Heart left ventricle (tissue), 16 donors: Measurements from ENCODE around the gene GPRIN1. TPM values are rescaled to one million over a fixed set of nuclear protein-coding genes. Genes with fewer than 3 reads are reported as not detected.

Experiments
- ATAC-seq, 4 donors: fragments of 200-7000 bp; cut with Tn5 transposase; one replicate each; pipeline ENCODE4 v1.9.1; 2020 to 2022; ENCODE audit warnings: moderate library complexity in 4 of 4, mild to moderate bottlenecking in 3 of 4, moderate number of reproducible peaks in 1 of 4
- DNase-seq, 5 donors: peaks; one replicate each; pipeline ENCODE4 v3.0.0-alpha.2; 2020
- H3K27ac ChIP-seq, 12 donors: fragments of 200-600 bp; sonication (generic) in 4 of 12; one replicate each; pipeline versions ENCODE4 v1.5.0 to v1.8.0; 2016 to 2022; ENCODE audit warnings: mild to moderate bottlenecking in 2 of 12
- H3K27me3 ChIP-seq, 9 donors: fragments of 200-600 bp; sonication (generic) in 2 of 9; one replicate each; pipeline versions ENCODE4 v1.5.1 to v1.8.0; 2016 to 2022; ENCODE audit warnings: mild to moderate bottlenecking in 3 of 9
- H3K36me3 ChIP-seq, 9 donors: fragments of 200-600 bp; sonication (generic) in 2 of 9; one replicate each; pipeline versions ENCODE4 v1.5.0 to v1.8.0; 2018 to 2022; ENCODE audit warnings: mild to moderate bottlenecking in 2 of 9
- H3K4me1 ChIP-seq, 12 donors: fragments of 200-600 bp; sonication (generic) in 4 of 12; one replicate each; pipeline versions ENCODE4 v1.5.0 to v1.8.0; 2016 to 2022; ENCODE audit warnings: mild to moderate bottlenecking in 3 of 12
- H3K4me3 ChIP-seq, 12 donors: fragments of 200-600 bp; sonication (generic) in 4 of 12; one replicate each; pipeline versions ENCODE4 v1.5.0 to v1.8.0; 2017 to 2022; ENCODE audit warnings: mild to moderate bottlenecking in 9 of 12, moderate library complexity in 4 of 12
- H3K9me3 ChIP-seq, 12 donors: fragments of 200-600 bp; sonication (generic) in 4 of 12; one replicate each; pipeline versions ENCODE4 v1.5.0 to v1.8.0; 2016 to 2022; ENCODE audit warnings: mild to moderate bottlenecking in 1 of 12
- POLR2A ChIP-seq, 2 donors: fragments of 450-650 bp; IDR thresholded peaks; one replicate each; pipeline ENCODE4 v1.6.1; 2017; ENCODE audit warnings: antibody characterized with exemption in 2 of 2, mild to moderate bottlenecking in 2 of 2, moderate library complexity in 2 of 2
- WGBS, 4 donors: extraction: QIAGEN DNeasy Blood & Tissue Kit in 2 of 4; methylation state at CpG; one replicate each; pipeline versions ENCODE4 v1.1.5 to v1.1.7; 2013 to 2018; 5-methylcytosine and 5-hydroxymethylcytosine counted together
- intact Hi-C, 10 donors: fragments of 100-400 bp; cut with DNase I; formaldehyde crosslinking; loops; one replicate each; pipeline versions ENCODE4 v1.11.1 to v1.14.2; 2022
- polyA plus RNA-seq, 2 donors: library from polyadenylated mRNA; stranded (reverse); fragments of 200-250 nt; gene quantifications; one replicate each; pipeline ENCODE4 v1.2.3, GENCODE V29; 2013
- total RNA-seq, 9 donors: library from RNA; depleted of rRNA in 2 of 9; stranded (reverse); fragments of >200 nt in 2 of 9; fragmentation: NEBNext Ultra II Directional in 3 of 9; extraction: Animal tissue kit (Norgen Biotek cat#: 25700) in 3 of 9; gene quantifications; one replicate each; pipeline versions ENCODE4 v1.1.0 to v1.2.4, GENCODE V29; 2016 to 2023
- TF ChIP-seq, protein P1 (sequence below), 12 donors: fragments of 200-600 bp; sonication (generic) in 4 of 12; IDR thresholded peaks; one replicate each; pipeline versions ENCODE4 v1.5.0 to v1.8.0; 2018 to 2022; ENCODE audit warnings: antibody characterized with exemption in 12 of 12, mild to moderate bottlenecking in 5 of 12
- donor health status: ischemic (EF 13 %, LVEDD 7.1; RV severe dilation, severe dysfunction).
- donor health status: healthy with polysubstance abuse.
- donor health status: DM: no; HTN: yes; CAD: no.
- donor health status: DM: no; HTN: no; CAD: no.
- donor health status: ischemic (EF 25% LVEDD 6.9; RV normal size, moderate dysfunction).
- donor health status: ischemic (EF 25% LVEDD 5.7; RV mildly dilated, moderate dysfunction).
- donor health status: healthy.
- donor health status: DM: yes; HTN: yes; CAD: no.
- donor health status: ischemic (EF 35%, LVEDD 5.7; RV mildly dilated, moderate dysfunction).
- donor health status: nonischemic (EF 11% LVEDD 7.7; RV severe dilation, severe dysfunction).
- donor health status: DM: yes; HTN: yes; CAD: no.
- donor health status: PGD.
- donor health status: ischemic (EF 29% LVEDD 5.4; RV normal size, mild dysfunction).
- donor health status: nonischemic (EF 23%, LVEDD 6.1; RV moderate dilation, normal function).

GPRIN1 gene
- total and polyA plus RNA-seq, 11 donors = 0.15 to 1.9 (median 0.36) TPM

GRCh38 chr5:176583076-176583475, 26.9 kb downstream of the GPRIN1 start:
- H3K4me3 ChIP-seq = no peak overlapping the region
- ATAC-seq (no peak), DNase-seq (no peak)
- H3K36me3 ChIP-seq = no peaks in the 10 kb centered on the region
- H3K4me1 ChIP-seq = no peaks in the 10 kb centered on the region
- H3K27me3 ChIP-seq = no peaks in the 10 kb centered on the region
- intact Hi-C loops = no loop called here
- peaks cover 0 to 21% (median 9%) of the 10 kb centered on the region in 12 donors for H3K9me3 ChIP-seq
- WGBS, 4 donors = 71 to 80% (median 75%) methylated on average over 4 of the region's 4 CpGs
- no peak for TF ChIP-seq POLR2A (IDR thresholded peaks at IDR 0.05)
- TF ChIP-seq, protein P1, sequence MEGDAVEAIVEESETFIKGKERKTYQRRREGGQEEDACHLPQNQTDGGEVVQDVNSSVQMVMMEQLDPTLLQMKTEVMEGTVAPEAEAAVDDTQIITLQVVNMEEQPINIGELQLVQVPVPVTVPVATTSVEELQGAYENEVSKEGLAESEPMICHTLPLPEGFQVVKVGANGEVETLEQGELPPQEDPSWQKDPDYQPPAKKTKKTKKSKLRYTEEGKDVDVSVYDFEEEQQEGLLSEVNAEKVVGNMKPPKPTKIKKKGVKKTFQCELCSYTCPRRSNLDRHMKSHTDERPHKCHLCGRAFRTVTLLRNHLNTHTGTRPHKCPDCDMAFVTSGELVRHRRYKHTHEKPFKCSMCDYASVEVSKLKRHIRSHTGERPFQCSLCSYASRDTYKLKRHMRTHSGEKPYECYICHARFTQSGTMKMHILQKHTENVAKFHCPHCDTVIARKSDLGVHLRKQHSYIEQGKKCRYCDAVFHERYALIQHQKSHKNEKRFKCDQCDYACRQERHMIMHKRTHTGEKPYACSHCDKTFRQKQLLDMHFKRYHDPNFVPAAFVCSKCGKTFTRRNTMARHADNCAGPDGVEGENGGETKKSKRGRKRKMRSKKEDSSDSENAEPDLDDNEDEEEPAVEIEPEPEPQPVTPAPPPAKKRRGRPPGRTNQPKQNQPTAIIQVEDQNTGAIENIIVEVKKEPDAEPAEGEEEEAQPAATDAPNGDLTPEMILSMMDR (IDR thresholded peaks at IDR 0.05) = no peak
- no peak overlapping the region for H3K27ac ChIP-seq

GRCh38 chr5:176581361-176581760, 28.6 kb downstream of the GPRIN1 start:
- intact Hi-C loops = no loop called here
- Histone ChIP-seq H3K27ac (no peak overlapping the region), H3K27me3 (no peaks in the 10 kb centered on the region), H3K4me3 (no peak overlapping the region), H3K4me1 (no peaks in the 10 kb centered on the region), H3K9me3 (peaks cover 0 to 21% (median 9%) of the 10 kb centered on the region in 12 donors), H3K36me3 (no peaks in the 10 kb centered on the region)
- no peak for TF ChIP-seq POLR2A (IDR thresholded peaks at IDR 0.05)
- TF ChIP-seq, protein P1 (IDR thresholded peaks at IDR 0.05) = no peak
- WGBS, 4 donors = 87 to 91% (median 90%) methylated on average over 11 to 12 of the region's 12 CpGs
- DNase-seq (no peak), ATAC-seq (no peak)

DNA sequence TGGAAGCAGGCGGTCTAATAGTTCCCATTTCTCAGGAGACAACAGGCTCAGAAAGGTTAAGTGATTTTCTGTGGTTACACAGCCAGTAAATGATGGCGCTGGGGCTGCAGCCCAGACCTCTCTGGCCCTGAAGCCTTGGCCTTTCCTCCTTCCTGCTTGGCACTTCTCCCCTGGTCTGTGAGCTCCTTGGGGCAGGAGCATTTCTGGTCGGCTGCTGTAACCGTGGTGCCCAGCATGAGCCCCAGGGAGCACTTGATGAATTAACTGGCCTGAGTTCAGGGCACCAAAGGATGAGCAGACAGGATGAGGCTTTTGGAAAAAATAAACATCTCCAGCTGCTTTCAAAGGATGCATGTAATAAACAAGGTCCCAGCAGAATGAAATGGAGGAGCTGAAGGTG, 30.6 kb downstream of the GPRIN1 start:
- Histone ChIP-seq H3K36me3 (no peaks in the 10 kb centered on the region), H3K27me3 (no peaks in the 10 kb centered on the region), H3K4me1 (no peaks in the 10 kb centered on the region), H3K27ac (no peak overlapping the region), H3K4me3 (no peak overlapping the region), H3K9me3 (peaks cover 0 to 3% (median 0%) of the 10 kb centered on the region in 12 donors)
- DNase-seq (no peak), ATAC-seq (no peak)
- WGBS, 4 donors = 54 to 80% (median 60%) methylated on average over 4 of the region's 4 CpGs
- intact Hi-C loops = loop anchor here in 5 of 10 donors (5.0 to 10.0 kb wide), 2 partner anchors 63 to 65 kb away; partner anchors contain the start of gene TSPAN17 (in 3 of the 5)
- TF ChIP-seq POLR2A (IDR thresholded peaks at IDR 0.05) = no peak
- TF ChIP-seq, protein P1 (IDR thresholded peaks at IDR 0.05) = no peak

DNA sequence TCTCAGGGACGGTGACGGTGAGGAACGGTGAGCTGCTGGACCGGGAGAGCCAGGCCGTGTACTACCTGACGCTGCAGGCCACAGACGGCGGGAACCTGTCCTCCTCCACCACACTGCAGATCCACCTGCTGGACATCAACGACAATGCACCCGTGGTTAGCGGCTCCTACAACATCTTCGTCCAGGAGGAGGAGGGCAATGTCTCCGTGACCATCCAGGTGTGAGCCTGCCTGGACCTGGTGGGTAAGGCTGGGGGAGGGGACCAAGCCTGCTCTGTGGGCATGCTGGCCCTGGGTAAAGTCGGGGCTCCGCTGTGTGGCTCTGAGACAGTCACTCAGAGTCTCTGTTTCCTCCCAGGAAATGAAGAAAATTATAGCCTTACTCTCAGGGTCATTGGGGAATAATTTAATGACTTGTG, 31.6 kb downstream of the GPRIN1 start:
- WGBS, 4 donors = 20 to 29% (median 22%) methylated on average over 15 of the region's 15 CpGs
- DNase-seq (no peak), ATAC-seq (peak in 2 of 4 donors; percentile 17 to 51)
- TF ChIP-seq, protein P1 (IDR thresholded peaks at IDR 0.05) = peak in 8 of 12 donors; percentile 9 to 51 (median 28)
- no peak for TF ChIP-seq POLR2A (IDR thresholded peaks at IDR 0.05)
- intact Hi-C loops = loop anchor here in 5 of 10 donors (5.0 to 10.0 kb wide), 2 partner anchors 64 to 66 kb away; partner anchors contain the start of gene TSPAN17 (in 3 of the 5)
- Histone ChIP-seq H3K4me1 (peaks cover 0 to 4% (median 0%) of the 10 kb centered on the region in 12 donors), H3K36me3 (no peaks in the 10 kb centered on the region), H3K27me3 (no peaks in the 10 kb centered on the region), H3K27ac (no peak overlapping the region), H3K4me3 (no peak overlapping the region), H3K9me3 (no peaks in the 10 kb centered on the region)
